Measurements from ENCODE around the gene ODC1. TPM values are rescaled to one million over a fixed set of nuclear protein-coding genes. Genes with fewer than 3 reads are reported as not detected.
A peak's percentile ranks its signal among the peaks of the same experiment; 100 is the strongest.

Gene ODC1
- polyA plus RNA-seq, 3 donors = 390 to 407 (median 397) TPM

- no peak for DNase-seq
These were observed 28.4 kb downstream of the ODC1 start for GRCh38 chr2:10419553-10420257.

- no peak for DNase-seq
These were observed 30.4 kb downstream of the ODC1 start for GRCh38 chr2:10417551-10418335.

- DNase-seq = no peak
These were observed 32.5 kb downstream of the ODC1 start for GRCh38 chr2:10415640-10416039.

- DNase-seq = no peak
These were observed 33.1 kb downstream of the ODC1 start for GRCh38 chr2:10415048-10415447.

- no peak for DNase-seq
These were observed 33.5 kb downstream of the ODC1 start for GRCh38 chr2:10414591-10414990.

- DNase-seq = no peak
These were observed 34.1 kb downstream of the ODC1 start for GRCh38 chr2:10413991-10414451.

- no peak for DNase-seq
These were observed 34.6 kb downstream of the ODC1 start for GRCh38 chr2:10413503-10413902.

GRCh38 chr2:10412380-10412779 lies 35.7 kb downstream of the ODC1 start:
- no peak for DNase-seq

GRCh38 chr2:10411557-10411956 lies 36.6 kb downstream of the ODC1 start:
- DNase-seq = no peak

GRCh38 chr2:10410823-10411437 lies 37.2 kb downstream of the ODC1 start:
- DNase-seq = no peak

GRCh38 chr2:10410001-10410822 lies 37.9 kb downstream of the ODC1 start:
- DNase-seq = no peak

- peak; percentile 78 for DNase-seq
These were observed 39.2 kb downstream of the ODC1 start for GRCh38 chr2:10408649-10409579.

GRCh38 chr2:10407841-10408648 lies 40.1 kb downstream of the ODC1 start:
- DNase-seq = no peak

GRCh38 chr2:10407432-10407831 lies 40.7 kb downstream of the ODC1 start:
- DNase-seq = no peak

GRCh38 chr2:10406491-10407188 lies 41.5 kb downstream of the ODC1 start:
- no peak for DNase-seq

GRCh38 chr2:10406016-10406415 lies 42.1 kb downstream of the ODC1 start:
- no peak for DNase-seq

- peak; percentile 80 for DNase-seq
These were observed 42.7 kb downstream of the ODC1 start for GRCh38 chr2:10405448-10405847.

- DNase-seq = no peak
These were observed 43.6 kb downstream of the ODC1 start for GRCh38 chr2:10404324-10405143.
